Measurements from ENCODE around the gene SLC6A7.

DNA sequence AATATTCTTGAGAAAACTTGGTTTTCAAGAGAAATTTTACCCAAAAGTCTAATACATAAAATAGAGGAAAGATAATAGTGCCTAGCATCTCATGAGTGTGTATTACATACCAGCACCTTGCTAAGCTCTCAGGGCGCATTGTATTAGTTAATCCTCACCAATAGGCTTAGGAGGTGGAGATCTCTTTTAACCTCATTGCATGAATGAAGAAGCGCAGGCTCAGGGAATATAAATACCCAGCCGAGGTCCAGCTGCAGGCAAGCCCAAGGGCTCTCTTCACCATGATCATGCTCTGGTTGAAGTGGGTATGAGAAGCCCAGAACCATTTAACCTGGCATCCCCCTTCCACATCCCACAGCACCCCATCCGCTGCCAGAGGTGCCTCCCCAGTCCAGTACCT, 53.7 kb downstream of the SLC6A7 start:
- TF ChIP-seq, protein P1, sequence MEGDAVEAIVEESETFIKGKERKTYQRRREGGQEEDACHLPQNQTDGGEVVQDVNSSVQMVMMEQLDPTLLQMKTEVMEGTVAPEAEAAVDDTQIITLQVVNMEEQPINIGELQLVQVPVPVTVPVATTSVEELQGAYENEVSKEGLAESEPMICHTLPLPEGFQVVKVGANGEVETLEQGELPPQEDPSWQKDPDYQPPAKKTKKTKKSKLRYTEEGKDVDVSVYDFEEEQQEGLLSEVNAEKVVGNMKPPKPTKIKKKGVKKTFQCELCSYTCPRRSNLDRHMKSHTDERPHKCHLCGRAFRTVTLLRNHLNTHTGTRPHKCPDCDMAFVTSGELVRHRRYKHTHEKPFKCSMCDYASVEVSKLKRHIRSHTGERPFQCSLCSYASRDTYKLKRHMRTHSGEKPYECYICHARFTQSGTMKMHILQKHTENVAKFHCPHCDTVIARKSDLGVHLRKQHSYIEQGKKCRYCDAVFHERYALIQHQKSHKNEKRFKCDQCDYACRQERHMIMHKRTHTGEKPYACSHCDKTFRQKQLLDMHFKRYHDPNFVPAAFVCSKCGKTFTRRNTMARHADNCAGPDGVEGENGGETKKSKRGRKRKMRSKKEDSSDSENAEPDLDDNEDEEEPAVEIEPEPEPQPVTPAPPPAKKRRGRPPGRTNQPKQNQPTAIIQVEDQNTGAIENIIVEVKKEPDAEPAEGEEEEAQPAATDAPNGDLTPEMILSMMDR (conservative IDR thresholded peaks at IDR 0.05; ENCODE audit: low read length): no peak
- no peak for TF ChIP-seq EZH2phosphoT487 (IDR thresholded peaks at IDR 0.05; ENCODE audit: borderline replicate concordance)

Measured in Loucy (cell line).